Activated CD4-positive, alpha-beta T cell treated with anti-CD3 and anti-CD28 coated beads for 24 hours (primary cell): ENCODE measurements around the gene TWNK.
"Not testable (repeated sequence)": the region's sequence is repeated elsewhere in the genome, so short reads cannot be mapped to it uniquely, and the experiment has no call there.

Experiments used
- DNase-seq, 2 donors: peaks; one replicate each; pipeline ENCODE4 v3.0.0-alpha.2; 2020; ENCODE audit warnings: low read depth in 2 of 2

The TWNK gene

GRCh38 chr10:101030496-101031127, 43.3 kb downstream of the TWNK start:
- DNase-seq: no peak

- DNase-seq: peak; percentile 96 to 97
Measured at GRCh38 chr10:101031128-101031795, 43.9 kb downstream of the TWNK start, which contains the start of the genes PDZD7 and SFXN3. TSS of gene PDZD7 (minus strand) at chr10:101031129. CDS start at chr10:101030219, 910 bp downstream. TSS of gene SFXN3 (plus strand) at chr10:101031234. CDS start at chr10:101034695, 3,461 bp downstream.

GRCh38 chr10:101031796-101032636, 44.7 kb downstream of the TWNK start:
- DNase-seq: peak; percentile 47 to 53

GRCh38 chr10:101032637-101033224, 45.4 kb downstream of the TWNK start:
- DNase-seq: peak; percentile 23 to 42

- DNase-seq: no peak
Measured at GRCh38 chr10:101033276-101033675, 45.9 kb downstream of the TWNK start.

- DNase-seq: not testable (repeated sequence)
Measured at GRCh38 chr10:101034404-101034803, 47.1 kb downstream of the TWNK start.

GRCh38 chr10:101035314-101035713, 48.0 kb downstream of the TWNK start:
- DNase-seq: no peak

- DNase-seq: no peak
Measured at GRCh38 chr10:101035916-101036702, 48.8 kb downstream of the TWNK start.

GRCh38 chr10:101036726-101037125, 49.4 kb downstream of the TWNK start:
- DNase-seq: no peak

GRCh38 chr10:101038484-101038883, 51.1 kb downstream of the TWNK start:
- no peak for DNase-seq

- DNase-seq: no peak
Measured at GRCh38 chr10:101040061-101040460, 52.7 kb downstream of the TWNK start.

GRCh38 chr10:101040851-101041250, 53.5 kb downstream of the TWNK start:
- no peak for DNase-seq

GRCh38 chr10:101041252-101041761, 54.0 kb downstream of the TWNK start:
- peak; percentile 49 to 66 for DNase-seq

- no peak for DNase-seq
Measured at GRCh38 chr10:101042118-101042517, 54.8 kb downstream of the TWNK start.

GRCh38 chr10:101042667-101043362, 55.5 kb downstream of the TWNK start:
- peak; percentile 81 to 91 for DNase-seq

GRCh38 chr10:101043363-101043707, 56.0 kb downstream of the TWNK start:
- DNase-seq: no peak
